Fibroblast of skin of right quadriceps (primary cell): ENCODE data around the gene LGALS8.

Source experiments
- DNase-seq: peaks from one replicate; pipeline ENCODE4 v3.0.0-alpha.2; 2013

The LGALS8 gene

DNA sequence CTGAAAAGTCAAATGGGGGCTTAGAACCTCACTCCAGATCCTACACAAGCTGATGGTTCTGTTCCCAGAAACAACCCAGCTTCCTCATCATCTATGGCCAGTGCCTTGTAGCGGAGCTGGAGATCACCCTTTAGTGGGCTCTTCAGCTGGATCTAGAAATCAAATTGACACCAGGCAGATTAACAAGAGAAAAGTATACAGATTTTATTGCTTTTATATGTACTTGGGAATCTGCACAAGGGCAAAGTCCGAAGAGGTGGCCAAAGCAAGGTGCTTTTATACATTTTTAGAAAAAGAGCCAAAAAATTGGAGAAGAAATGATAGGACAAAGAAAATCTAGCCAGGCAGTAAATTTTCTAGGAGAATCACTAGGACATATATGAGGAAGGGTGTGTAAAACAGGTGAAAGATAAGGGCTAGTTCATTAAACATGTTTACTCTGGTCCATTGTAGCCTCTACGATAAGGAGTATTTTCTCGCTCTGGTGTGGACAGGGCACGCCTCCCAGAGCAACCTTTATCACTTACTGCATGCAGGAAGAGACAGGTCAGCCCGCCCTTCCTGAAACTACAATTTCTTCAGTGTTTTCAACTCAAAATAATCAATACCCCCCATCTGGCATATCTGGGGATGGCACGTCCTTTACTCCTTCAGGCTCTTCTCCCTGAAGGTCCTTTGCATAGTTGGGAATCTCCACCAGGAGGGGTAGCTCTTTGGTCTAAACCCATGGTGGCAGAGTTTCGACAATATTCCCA, 14.0 kb upstream of the LGALS8 start:
- DNase-seq: no peak

- DNase-seq: no peak
Observed at GRCh38 chr1:236511735-236512418, 11.9 kb upstream of the LGALS8 start.

DNA sequence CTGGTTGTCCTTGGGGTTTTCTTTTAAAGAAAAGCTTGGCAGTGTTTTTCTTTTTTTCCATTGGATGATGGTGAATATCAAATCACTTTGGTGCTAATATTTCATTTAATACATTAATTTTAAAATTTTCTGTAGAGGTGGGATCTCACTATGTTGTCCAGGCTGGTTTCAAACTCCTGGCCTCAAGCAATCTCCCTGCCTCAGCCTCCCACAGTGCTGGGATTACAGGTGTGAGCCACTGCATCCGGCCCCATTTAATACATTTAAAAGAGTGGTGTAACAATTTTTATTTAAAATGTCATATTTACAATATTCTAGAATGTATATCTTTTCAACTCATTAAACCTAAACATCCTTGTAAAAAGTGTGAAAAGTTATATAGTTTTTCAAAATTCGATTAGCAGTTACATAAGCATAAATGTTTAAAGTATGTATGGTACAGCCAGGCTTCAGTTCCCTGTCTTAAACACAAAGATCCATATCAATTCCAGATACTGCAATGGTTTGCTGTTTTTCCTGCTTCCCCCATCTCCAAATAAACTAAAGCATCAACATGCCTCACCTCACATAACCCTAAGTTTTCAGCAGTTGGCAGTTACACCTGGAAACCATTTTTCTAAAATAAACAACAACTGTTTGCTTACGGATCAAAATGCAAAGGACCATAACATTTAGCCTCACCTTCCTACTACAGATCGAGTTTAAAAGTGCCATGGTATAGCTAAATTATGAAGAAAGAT, 8.9 kb upstream of the LGALS8 start:
- no peak for DNase-seq

DNA sequence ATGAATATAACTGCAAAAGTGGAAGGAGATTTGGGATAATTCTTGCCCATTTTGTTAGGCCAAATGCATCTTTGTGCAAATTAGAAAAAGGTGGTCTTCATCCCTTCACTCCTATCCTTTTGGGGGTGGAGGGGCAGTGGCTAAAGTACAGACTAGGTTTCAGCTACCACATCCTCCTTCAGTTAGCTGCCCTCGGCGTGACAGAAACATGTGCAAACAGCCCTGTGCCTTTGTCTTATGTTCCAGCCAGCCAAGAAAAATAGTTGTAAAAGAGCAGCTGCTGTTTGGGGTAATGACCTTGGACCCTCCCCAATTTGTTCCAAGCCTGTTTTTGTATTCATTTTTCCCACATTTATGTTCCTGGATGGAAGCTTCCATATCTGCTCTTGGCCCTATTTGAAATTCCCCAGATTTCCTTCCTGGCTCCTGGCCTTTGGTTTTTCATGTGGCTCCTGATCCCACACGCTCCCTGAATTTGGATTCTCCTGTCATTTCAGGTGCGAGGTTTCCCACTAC, 8.3 kb upstream of the LGALS8 start:
- DNase-seq: no peak

DNA sequence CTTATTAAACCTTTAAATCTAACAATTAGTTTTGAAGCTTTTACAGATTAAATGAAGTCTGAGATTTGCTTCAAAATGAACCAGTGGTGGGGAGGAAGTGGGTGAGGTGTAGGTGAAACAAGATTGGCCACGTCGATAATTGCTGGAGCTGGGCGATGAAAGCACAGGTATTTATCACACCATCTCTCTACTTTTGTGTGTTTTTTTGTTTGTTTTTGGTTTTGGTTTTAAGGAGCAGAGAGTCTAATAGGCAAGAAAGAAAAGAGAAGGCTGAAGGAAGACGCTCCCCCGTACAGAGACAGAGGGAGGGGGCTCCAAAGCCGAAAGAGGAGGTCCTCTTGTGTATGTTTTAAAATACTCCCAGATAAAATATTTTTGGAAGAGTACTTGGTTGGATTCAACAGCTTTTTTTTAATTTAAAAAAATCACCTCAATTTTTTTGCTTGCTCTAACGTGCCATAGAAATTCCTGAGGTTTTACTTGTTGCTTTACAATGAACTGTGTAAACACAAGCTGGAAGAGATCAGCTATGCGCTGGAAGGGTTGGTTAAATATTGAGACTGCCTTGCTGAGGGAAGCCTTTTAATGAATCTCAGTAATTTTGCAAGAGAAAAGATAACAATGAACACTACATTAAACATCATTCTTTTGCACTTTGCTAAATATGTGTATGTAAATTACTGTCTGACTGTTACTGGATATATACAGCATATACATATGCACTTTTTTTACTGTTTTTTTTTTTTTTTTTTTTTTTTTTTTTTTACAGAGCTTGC, 6.7 kb upstream of the LGALS8 start:
- peak; percentile 72 for DNase-seq

- DNase-seq: peak; percentile 45
Observed at GRCh38 chr1:236518322-236518721, 5.5 kb upstream of the LGALS8 start.

GRCh38 chr1:236520445-236521005, 3.3 kb upstream of the LGALS8 start:
- DNase-seq: no peak

DNA sequence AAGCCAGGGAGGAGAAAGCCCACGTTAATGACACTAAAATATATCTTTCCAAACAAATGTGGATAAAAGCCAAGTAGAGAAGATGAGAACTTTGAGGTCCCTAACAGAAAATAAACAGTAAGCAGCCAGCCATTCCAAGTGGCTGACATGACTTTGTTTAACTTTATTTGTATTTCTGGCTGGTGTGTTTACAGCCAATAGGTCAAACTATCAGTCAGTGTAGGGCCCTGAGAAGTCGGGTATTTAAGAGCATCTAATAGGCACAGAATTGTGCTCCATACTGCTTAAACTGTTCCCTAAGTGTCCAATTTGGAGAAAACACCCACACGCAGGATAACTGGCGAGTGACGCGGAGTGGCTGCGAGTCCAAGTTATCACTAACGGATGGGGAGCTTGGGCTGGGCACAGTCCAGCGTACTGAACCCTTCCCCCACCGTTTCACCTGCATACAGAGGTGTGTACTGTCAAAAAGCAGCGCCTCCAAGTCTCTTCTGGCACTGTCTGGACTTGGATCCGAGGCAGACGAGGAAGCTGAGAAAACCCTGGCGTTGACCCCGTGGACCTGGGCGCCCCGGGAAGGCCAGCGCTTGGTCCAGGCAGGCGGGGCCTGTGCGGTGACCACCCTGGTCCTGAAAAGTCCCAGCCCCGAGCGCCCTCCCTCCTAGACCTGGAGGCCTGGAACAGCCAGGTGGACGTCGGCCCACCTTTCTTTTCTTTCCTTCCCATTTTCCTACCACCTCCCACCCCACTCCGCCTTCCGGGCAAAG, 662 bp upstream of the LGALS8 start:
- DNase-seq: no peak

GRCh38 chr1:236524142-236524894, 536 bp downstream of the LGALS8 start:
- peak; percentile 90 for DNase-seq

DNA sequence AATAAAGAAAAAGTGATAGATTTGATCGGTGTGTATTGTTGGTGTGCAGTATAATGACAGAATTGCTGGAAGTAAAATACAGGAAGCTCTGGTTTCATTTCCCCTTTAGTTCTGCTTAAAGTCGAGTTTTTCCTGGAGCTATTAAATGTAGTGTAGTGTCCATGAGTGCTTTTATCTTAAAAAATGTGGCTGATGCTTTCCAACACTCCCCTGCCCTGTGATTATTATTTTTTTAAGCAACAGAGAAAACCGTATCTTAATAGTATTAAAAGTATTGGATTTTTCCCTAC, 1.1 kb downstream of the LGALS8 start:
- no peak for DNase-seq

GRCh38 chr1:236526079-236526478, 2.3 kb downstream of the LGALS8 start:
- no peak for DNase-seq

- no peak for DNase-seq
Observed at GRCh38 chr1:236530286-236530685, 6.5 kb downstream of the LGALS8 start.

DNA sequence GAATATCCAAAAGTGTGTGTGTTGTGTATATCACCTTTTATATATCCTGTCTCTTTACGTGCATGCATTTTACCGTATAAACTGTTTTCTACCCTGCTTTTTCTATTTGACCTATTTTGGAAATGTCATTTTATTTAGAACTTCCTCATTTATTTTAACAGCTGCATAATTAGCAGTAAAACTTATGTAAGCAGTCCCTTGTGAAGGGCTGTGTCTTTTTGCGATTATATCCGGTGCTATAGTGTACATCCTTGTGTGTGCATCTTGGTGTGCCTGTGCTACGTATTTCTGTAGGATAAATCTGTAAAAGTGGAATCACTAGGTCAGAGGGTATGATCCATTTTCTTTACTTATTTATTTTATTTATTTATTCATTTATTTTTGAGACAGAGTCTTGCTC, 7.2 kb downstream of the LGALS8 start:
- no peak for DNase-seq

DNA sequence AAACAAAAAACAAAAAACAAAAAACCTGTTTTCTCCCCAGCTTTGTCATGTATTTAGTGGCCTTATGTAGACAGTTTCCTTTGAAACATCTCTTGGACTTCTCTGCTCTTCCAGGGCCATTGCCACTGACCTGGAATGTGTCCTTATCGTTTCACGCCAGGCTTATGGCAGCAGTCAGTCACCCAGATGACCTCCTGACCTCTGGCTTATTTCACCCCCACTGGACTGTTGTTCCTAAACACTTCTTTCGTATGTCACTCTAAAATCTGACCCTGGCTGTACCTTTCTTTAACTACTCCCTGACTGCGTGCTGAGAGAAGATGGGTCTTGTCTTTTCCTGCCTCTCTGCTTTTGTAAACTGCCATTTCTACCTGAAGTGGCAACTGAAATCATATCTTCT, 9.1 kb downstream of the LGALS8 start:
- no peak for DNase-seq

DNA sequence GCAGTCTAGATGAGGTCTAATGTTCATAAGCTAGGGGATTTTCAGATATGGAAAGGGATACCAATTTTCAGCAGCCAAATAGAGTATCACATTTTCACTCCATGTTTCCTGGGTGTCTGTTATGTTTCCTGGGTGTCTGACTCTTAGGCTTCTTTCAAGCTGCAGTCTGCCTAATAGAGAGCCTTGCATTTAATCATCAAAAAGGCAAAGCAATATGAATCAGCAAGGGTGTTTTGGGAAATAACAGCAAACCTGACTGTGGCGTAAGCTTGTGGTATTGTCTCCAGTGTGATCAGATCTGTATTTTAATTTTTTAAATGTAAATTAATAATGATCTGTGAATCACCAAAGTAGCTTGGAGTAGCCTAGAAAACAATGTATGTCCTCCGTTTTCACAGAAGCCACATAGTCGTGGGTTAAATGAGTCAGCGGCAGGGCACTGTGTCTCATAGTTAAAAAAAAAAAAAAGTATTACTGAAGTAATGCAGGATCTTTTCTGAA, 10.4 kb downstream of the LGALS8 start:
- peak; percentile 70 for DNase-seq

DNA sequence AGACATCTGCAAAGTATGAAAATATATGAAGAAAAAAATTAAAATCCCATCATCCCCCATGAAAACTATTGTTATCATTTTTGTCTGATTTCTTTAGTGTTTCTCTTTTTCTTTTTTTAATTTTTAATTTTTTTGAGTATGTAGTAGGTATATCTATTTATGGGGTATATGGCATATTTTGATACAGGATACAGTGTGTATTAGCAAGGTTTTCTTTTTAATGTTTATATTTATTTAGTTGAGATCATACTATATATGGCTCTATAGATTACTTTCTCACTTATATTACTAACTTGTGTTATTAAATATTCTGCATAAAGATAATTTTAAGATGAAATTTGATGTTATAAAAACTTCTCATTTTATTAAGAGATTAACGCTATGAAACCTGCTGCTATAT, 11.4 kb downstream of the LGALS8 start:
- no peak for DNase-seq

DNA sequence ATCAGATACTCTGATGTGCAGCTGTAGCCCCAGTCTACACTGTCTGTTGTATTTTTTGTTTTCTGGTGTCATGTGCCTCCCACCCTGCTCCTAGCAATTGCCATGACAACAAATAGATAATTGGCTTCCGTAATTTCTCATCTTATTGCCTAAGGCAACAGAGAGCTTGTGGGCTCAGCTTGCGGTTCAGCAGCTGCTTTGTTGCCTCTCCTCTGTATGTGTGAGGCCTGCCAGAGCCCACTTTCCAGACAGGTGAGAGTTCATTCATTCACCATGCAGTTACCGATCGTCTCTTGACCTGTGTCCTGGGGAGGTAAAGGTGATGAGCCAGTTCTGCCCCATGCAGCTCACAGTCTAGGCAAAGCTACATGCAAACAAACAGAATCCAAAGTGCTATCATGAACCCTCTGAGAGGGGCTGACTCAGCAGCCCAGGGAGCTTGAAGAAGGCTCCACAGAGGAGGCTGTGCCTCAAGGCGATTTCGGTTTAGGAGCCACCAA, 11.9 kb downstream of the LGALS8 start:
- no peak for DNase-seq

DNA sequence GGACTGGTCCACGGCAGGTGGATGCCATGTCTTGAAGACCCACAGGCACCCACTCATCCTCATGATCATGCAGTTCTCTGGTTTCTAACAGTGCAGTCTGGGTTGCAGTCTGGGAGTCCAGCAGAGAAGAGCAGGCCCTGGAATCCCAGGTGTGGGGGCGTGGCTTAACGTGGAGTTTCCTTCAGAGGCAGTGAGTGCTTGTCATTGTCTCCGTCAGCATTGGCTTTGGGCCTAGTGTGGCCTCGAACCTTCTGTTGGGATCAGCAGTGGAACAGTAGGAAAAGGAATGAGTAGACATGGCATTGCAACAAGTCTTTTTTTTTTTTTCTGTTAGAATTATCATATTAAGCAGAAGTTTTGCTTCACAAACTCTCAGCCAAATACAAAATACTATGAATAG, 12.8 kb downstream of the LGALS8 start:
- DNase-seq: no peak

- no peak for DNase-seq
Observed at GRCh38 chr1:236540813-236541465, 17.2 kb downstream of the LGALS8 start.

GRCh38 chr1:236541710-236542109, 17.9 kb downstream of the LGALS8 start:
- no peak for DNase-seq
